IMR-90 (cell line): Measurements from ENCODE around the gene PCBP3. TPM values are rescaled to one million over a fixed set of nuclear protein-coding genes. Genes with fewer than 3 reads are reported as not detected.

Experiments used
- ATAC-seq: fragments of 200-7000 bp; cut with Tn5 transposase; 2 replicates; pipeline ENCODE4 v1.9.1; 2020; ENCODE audit warnings: low read depth, mild to moderate bottlenecking, moderate library complexity
- BruUV-seq: library from RNA; stranded (reverse); fragments of 400-500 nt; replicated peaks from 2 replicates; lab custom pipeline; 2021; lab: Mats Ljungman, UMichigan
- CTCF ChIA-PET: fragments of 300-600 bp; formaldehyde crosslinking; extraction: SDS; loops from one replicate; lab custom pipeline; 2021; ENCODE audit warnings: antibody characterized with exemption; lab: Yijun Ruan, JAX
- POLR2A ChIA-PET: fragments of 300-600 bp; sonication (Branson Sonifier 250); formaldehyde crosslinking; loops from one replicate; lab custom pipeline; 2022; ENCODE audit warnings: antibody characterized with exemption; ENCODE audit not compliant: unreplicated experiment; lab: Charles Lee
- DNase-seq: peaks from one replicate; pipeline ENCODE4 v3.0.0; 2013
- H2AFZ ChIP-seq: replicated peaks from 2 replicates; pipeline ENCODE3; 2013; ENCODE audit warnings: low read length, mild to moderate bottlenecking; ENCODE audit not compliant: poor library complexity
- H2AK5ac ChIP-seq: 2 replicates; pipeline ENCODE4 v1.6.1; 2013; ENCODE audit warnings: low read depth, low read length, inconsistent platforms
- H2AK9ac ChIP-seq: replicated peaks from 2 replicates; pipeline ENCODE3; 2013; ENCODE audit warnings: mild to moderate bottlenecking, low read depth, low read length, moderate library complexity; ENCODE audit not compliant: poor library complexity
- H2BK120ac ChIP-seq: 2 replicates; pipeline ENCODE4 v1.6.1; 2013; ENCODE audit warnings: low read depth, low read length, inconsistent platforms
- H2BK15ac ChIP-seq: 3 replicates; pipeline ENCODE4 v1.6.1; 2013; ENCODE audit warnings: low read depth, low read length, inconsistent platforms
- H2BK20ac ChIP-seq: 2 replicates; pipeline ENCODE4 v1.6.1; 2013; ENCODE audit warnings: low read depth, mild to moderate bottlenecking, inconsistent platforms, low read length, moderate library complexity
- H2BK5ac ChIP-seq: 2 replicates; pipeline ENCODE4 v1.6.1; 2013; ENCODE audit warnings: mild to moderate bottlenecking, low read depth, low read length, inconsistent platforms; ENCODE audit not compliant: poor library complexity, severe bottlenecking
- H3K14ac ChIP-seq: replicated peaks from 2 replicates; pipeline ENCODE4 v1.6.1; 2013; ENCODE audit warnings: low read depth, low read length, inconsistent platforms
- H3K18ac ChIP-seq: 2 replicates; pipeline ENCODE4 v1.6.1; 2013; ENCODE audit warnings: low read depth, low read length, control low read depth
- H3K23ac ChIP-seq: 2 replicates; pipeline ENCODE4 v1.6.1; 2013; ENCODE audit warnings: low read depth, low read length, inconsistent platforms
- H3K27ac ChIP-seq: 2 replicates; pipeline ENCODE4 v1.5.1; 2013; ENCODE audit warnings: mild to moderate bottlenecking, control low read depth, low read length; ENCODE audit not compliant: insufficient read depth
- H3K27me3 ChIP-seq: 2 replicates; pipeline ENCODE4 v1.6.1; 2013; ENCODE audit warnings: low read length; ENCODE audit not compliant: control insufficient read depth, insufficient read depth
- H3K36me3 ChIP-seq: 2 replicates; pipeline ENCODE4 v1.6.1; 2013; ENCODE audit warnings: low read length, mixed read lengths; ENCODE audit not compliant: control insufficient read depth, insufficient read depth
- H3K4ac ChIP-seq: 2 replicates; pipeline ENCODE4 v1.6.1; 2013; ENCODE audit warnings: low read depth, low read length, inconsistent platforms
- H3K4me1 ChIP-seq: 2 replicates; pipeline ENCODE4 v1.6.1; 2013; ENCODE audit warnings: low read length, mixed read lengths; ENCODE audit not compliant: control insufficient read depth, insufficient read depth
- H3K4me2 ChIP-seq: 2 replicates; pipeline ENCODE4 v1.6.1; 2013; ENCODE audit warnings: low read depth, mild to moderate bottlenecking, control low read depth, low read length, moderate library complexity
- H3K4me3 ChIP-seq: 2 replicates; pipeline ENCODE4 v1.5.1; 2013; ENCODE audit warnings: low read depth, mild to moderate bottlenecking, control low read depth, low read length, moderate library complexity; ENCODE audit not compliant: insufficient read depth
- H3K56ac ChIP-seq: 2 replicates; pipeline ENCODE4 v1.6.1; 2013; ENCODE audit warnings: low read length, inconsistent platforms; ENCODE audit not compliant: insufficient read depth; ENCODE audit errors: extremely low read depth
- H3K79me1 ChIP-seq, 2 experiments: 2 replicates each; pipeline ENCODE4 v1.6.1; 2013; ENCODE audit warnings: low read length in 2 of 2, inconsistent platforms in 1 of 2, low read depth in 1 of 2
- H3K9ac ChIP-seq: 2 replicates; pipeline ENCODE4 v1.6.1; 2013; ENCODE audit warnings: low read depth, low read length, control low read depth
- H3K9me1 ChIP-seq: 2 replicates; pipeline ENCODE4 v1.6.1; 2013; ENCODE audit warnings: low read length, inconsistent platforms; ENCODE audit not compliant: insufficient read depth
- H3K9me3 ChIP-seq: 2 replicates; pipeline ENCODE4 v1.6.1; 2013; ENCODE audit warnings: low read length; ENCODE audit not compliant: control insufficient read depth, insufficient read depth
- H4K20me1 ChIP-seq: 2 replicates; pipeline ENCODE4 v1.6.1; 2013; ENCODE audit warnings: low read length, inconsistent platforms; ENCODE audit not compliant: insufficient read depth
- H4K5ac ChIP-seq: 2 replicates; pipeline ENCODE4 v1.6.1; 2013; ENCODE audit warnings: mild to moderate bottlenecking, low read depth, low read length, control low read depth
- H4K8ac ChIP-seq, 2 experiments: 2 replicates each; pipeline ENCODE4 v1.6.1; 2013; ENCODE audit warnings: low read depth in 2 of 2, low read length in 2 of 2, control low read depth in 1 of 2, inconsistent platforms in 1 of 2
- H4K91ac ChIP-seq: 2 replicates; pipeline ENCODE4 v1.6.1; 2013; ENCODE audit warnings: low read depth, low read length, inconsistent platforms; ENCODE audit not compliant: insufficient read depth
- BHLHE40 ChIP-seq: fragments of 150-350 bp; IDR thresholded peaks from 2 replicates; pipeline ENCODE4 v1.6.1; 2016; ENCODE audit warnings: mild to moderate bottlenecking, low read depth, low read length
- CEBPB ChIP-seq: IDR thresholded peaks from 2 replicates; pipeline ENCODE4 v1.6.1; 2012; ENCODE audit warnings: low read depth, low read length, improper control_type of control experiment
- CHD1 ChIP-seq: IDR thresholded peaks from 2 replicates; pipeline ENCODE4 v1.6.1; 2012; ENCODE audit warnings: low read depth, low read length, improper control_type of control experiment
- ELK1 ChIP-seq: fragments of 150-350 bp; IDR thresholded peaks from 2 replicates; pipeline ENCODE4 v1.6.1; 2016; ENCODE audit warnings: low read depth, mild to moderate bottlenecking, low read length, moderate library complexity, borderline replicate concordance
- FOS ChIP-seq: fragments of 150-350 bp; IDR thresholded peaks from 2 replicates; pipeline ENCODE4 v1.6.1; 2016; ENCODE audit warnings: low read depth, low read length
- MAFK ChIP-seq: IDR thresholded peaks from 2 replicates; pipeline ENCODE4 v1.6.1; 2012; ENCODE audit warnings: low read depth, low read length, improper control_type of control experiment
- MAZ ChIP-seq: IDR thresholded peaks from 2 replicates; pipeline ENCODE4 v1.6.1; 2012; ENCODE audit warnings: low read depth, mild to moderate bottlenecking, low read length, improper control_type of control experiment, moderate library complexity, borderline replicate concordance
- MXI1 ChIP-seq: IDR thresholded peaks from 2 replicates; pipeline ENCODE4 v1.6.1; 2012; ENCODE audit warnings: low read depth, mild to moderate bottlenecking, low read length, moderate library complexity, borderline replicate concordance
- NFE2L2 ChIP-seq: fragments of 150-350 bp; IDR thresholded peaks from 2 replicates; pipeline ENCODE4 v1.6.1; 2016; ENCODE audit warnings: low read depth, mild to moderate bottlenecking, low read length
- POLR2A ChIP-seq: IDR thresholded peaks from 2 replicates; pipeline ENCODE4 v1.6.1; 2012; ENCODE audit warnings: mild to moderate bottlenecking, low read depth, low read length
- RAD21 ChIP-seq: IDR thresholded peaks from 2 replicates; pipeline ENCODE4 v1.6.1; 2012; ENCODE audit warnings: low read length, improper control_type of control experiment
- RCOR1 ChIP-seq: IDR thresholded peaks from 2 replicates; pipeline ENCODE4 v1.6.1; 2012; ENCODE audit warnings: mild to moderate bottlenecking, low read length, improper control_type of control experiment; ENCODE audit not compliant: insufficient replicate concordance
- RFX5 ChIP-seq: IDR thresholded peaks from 2 replicates; pipeline ENCODE4 v1.8.0; 2012; ENCODE audit warnings: low read depth, mild to moderate bottlenecking, low read length, moderate library complexity
- SMC3 ChIP-seq: fragments of 150-350 bp; IDR thresholded peaks from 2 replicates; pipeline ENCODE4 v1.6.1; 2016; ENCODE audit warnings: low read depth, mild to moderate bottlenecking, antibody characterized with exemption, low read length, moderate library complexity
- USF2 ChIP-seq: fragments of 150-350 bp; IDR thresholded peaks from 2 replicates; pipeline ENCODE4 v1.6.1; 2017; ENCODE audit warnings: mild to moderate bottlenecking, antibody characterized with exemption, low read length, low read depth
- WGBS, 2 experiments: methylation state at CpG; one replicate each; pipeline versions ENCODE4 v1.1.5 to v1.1.7; 2013; ENCODE audit warnings: missing lambda C conversion rate in 2 of 2; ENCODE audit not compliant: insufficient read length in 1 of 2; ENCODE audit errors: extremely low coverage in 2 of 2; 5-methylcytosine and 5-hydroxymethylcytosine counted together
- dilution Hi-C: fragments of 300-500 bp; cut with HindIII; formaldehyde crosslinking; loops from one replicate; pipeline ENCODE4 v1.14.3; 2018; ENCODE audit warnings: low sequenced_read_pairs; ENCODE audit not compliant: unreplicated experiment
- in situ Hi-C: fragments of 300-500 bp; cut with MboI; formaldehyde crosslinking; loops from 3 replicates; pipeline ENCODE4 v1.14.3; 2019; ENCODE audit warnings: low sequenced_read_pairs, inconsistent platforms, mixed read lengths
- intact Hi-C: fragments of 100-400 bp; cut with micrococcal nuclease; formaldehyde crosslinking; loops from 2 replicates; pipeline ENCODE4 v1.10.0; 2022
- polyA plus RNA-seq, 3 experiments: library from polyadenylated mRNA; depleted of rRNA; stranded (reverse); fragments of >200 nt; gene quantifications; 2 replicates each; pipeline ENCODE4 v1.2.3, GENCODE V29; 2012; ENCODE audit warnings: low replicate concordance in 1 of 3
- total RNA-seq: library from RNA; depleted of rRNA; stranded (reverse); fragments of >200 nt; gene quantifications from 2 replicates; pipeline ENCODE4 v1.2.3, GENCODE V29; 2012
- TF ChIP-seq, protein P1 (sequence below): conservative IDR thresholded peaks from 2 replicates; pipeline ENCODE4 v1.5.1; 2012; ENCODE audit warnings: mild to moderate bottlenecking, low read depth, low read length, improper control_type of control experiment

Gene PCBP3
- total and polyA plus RNA-seq, 2 of the 4 experiments (the other 2 are of a cell fraction) = 2.9 to 3.9 TPM

DNA sequence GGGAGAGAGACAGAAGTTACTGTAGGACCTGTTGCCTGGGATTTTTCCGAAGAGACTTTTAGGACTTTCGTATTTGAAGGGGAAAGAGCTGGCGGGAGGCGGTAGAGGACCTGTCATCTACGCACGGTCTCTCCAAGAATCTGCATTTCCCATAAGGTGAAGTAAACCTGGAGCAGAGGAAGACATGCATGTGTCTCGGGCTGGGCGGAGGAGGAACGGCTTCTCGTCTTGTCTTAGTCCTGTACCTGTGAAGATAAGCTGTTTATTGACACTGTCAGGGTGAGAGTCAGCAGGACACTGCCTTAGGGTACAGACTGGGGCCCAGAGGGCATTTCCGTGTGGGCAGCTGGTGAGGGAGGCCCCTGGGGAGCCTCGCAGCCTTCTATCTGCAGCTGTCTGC lies 214.7 kb downstream of the PCBP3 start:
- Histone ChIP-seq H2AFZ (no peak overlapping the region), H3K27me3 (no peaks in the 10 kb centered on the region), H3K9me1 (peaks cover 6% of the 10 kb centered on the region; the same call in 1 of the 2 replicates), H4K20me1 (no peaks in the 10 kb centered on the region), H4K8ac (no peak overlapping the region), H3K27ac (no peak overlapping the region), H3K4me3 (no peak overlapping the region), H2BK15ac (no peak overlapping the region), H3K56ac (no peak overlapping the region), H2BK120ac (no peak overlapping the region), H2BK5ac (no peak overlapping the region), H3K9ac (no peak overlapping the region), H3K9me3 (no peaks in the 10 kb centered on the region), H4K91ac (no peak overlapping the region), H3K79me1 (no peaks in the 10 kb centered on the region), H3K23ac (no peak overlapping the region), H3K36me3 (no peaks in the 10 kb centered on the region), H4K5ac (no peak overlapping the region), H2BK20ac (no peak overlapping the region), H2AK5ac (no peak overlapping the region), H3K4ac (no peak overlapping the region), H3K4me2 (no peak overlapping the region), H2AK9ac (no peak overlapping the region), H3K18ac (no peak overlapping the region), H3K14ac (no peak overlapping the region), H3K4me1 (no peaks in the 10 kb centered on the region)
- dilution Hi-C loops = no loop called here
- no TSS peak for BruUV-seq
- intact Hi-C loops = no loop called here
- WGBS, 2 experiments = 95% methylated on average over 5 of the region's 12 CpGs; no CpG with 5 or more reads in 1 of the 2 experiments
- POLR2A ChIA-PET = no interaction called here
- ATAC-seq (no peak), DNase-seq (no peak)
- TF ChIP-seq MAZ (no peak), MXI1 (no peak), BHLHE40 (no peak), ELK1 (no peak), POLR2A (no peak), CEBPB (no peak), RCOR1 (no peak), RFX5 (no peak), SMC3 (no peak), FOS (no peak), MAFK (no peak), CHD1 (no peak), RAD21 (no peak), USF2 (no peak), NFE2L2 (no peak)
- TF ChIP-seq, protein P1, sequence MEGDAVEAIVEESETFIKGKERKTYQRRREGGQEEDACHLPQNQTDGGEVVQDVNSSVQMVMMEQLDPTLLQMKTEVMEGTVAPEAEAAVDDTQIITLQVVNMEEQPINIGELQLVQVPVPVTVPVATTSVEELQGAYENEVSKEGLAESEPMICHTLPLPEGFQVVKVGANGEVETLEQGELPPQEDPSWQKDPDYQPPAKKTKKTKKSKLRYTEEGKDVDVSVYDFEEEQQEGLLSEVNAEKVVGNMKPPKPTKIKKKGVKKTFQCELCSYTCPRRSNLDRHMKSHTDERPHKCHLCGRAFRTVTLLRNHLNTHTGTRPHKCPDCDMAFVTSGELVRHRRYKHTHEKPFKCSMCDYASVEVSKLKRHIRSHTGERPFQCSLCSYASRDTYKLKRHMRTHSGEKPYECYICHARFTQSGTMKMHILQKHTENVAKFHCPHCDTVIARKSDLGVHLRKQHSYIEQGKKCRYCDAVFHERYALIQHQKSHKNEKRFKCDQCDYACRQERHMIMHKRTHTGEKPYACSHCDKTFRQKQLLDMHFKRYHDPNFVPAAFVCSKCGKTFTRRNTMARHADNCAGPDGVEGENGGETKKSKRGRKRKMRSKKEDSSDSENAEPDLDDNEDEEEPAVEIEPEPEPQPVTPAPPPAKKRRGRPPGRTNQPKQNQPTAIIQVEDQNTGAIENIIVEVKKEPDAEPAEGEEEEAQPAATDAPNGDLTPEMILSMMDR = no peak
- in situ Hi-C loops = no loop called here
- CTCF ChIA-PET = no interaction called here
